Common myeloid progenitor, CD34-positive (primary cell): ENCODE data around the gene SUGCT.

Experiments used
- CTCF ChIA-PET: fragments of 350-600 bp; sonication (Branson Sonifier 250); formaldehyde crosslinking; loops from one replicate; lab custom pipeline; 2021; ENCODE audit warnings: antibody characterized with exemption; lab: Charles Lee
- POLR2A ChIA-PET: fragments of 350-600 bp; sonication (Branson Sonifier 250); formaldehyde crosslinking; loops from one replicate; lab custom pipeline; 2021; ENCODE audit warnings: antibody characterized with exemption; lab: Charles Lee
- DNase-seq, 3 donors: peaks; one replicate each; pipeline versions ENCODE4 v3.0.0 to v3.0.0-alpha.2; 2013
- H3K27ac ChIP-seq, 2 experiments: 1 replicate in 1 of 2; 2 replicates in 1 of 2; pipeline ENCODE4 v1.7.0; 2013; ENCODE audit warnings: inconsistent platforms in 2 of 2, low read length in 2 of 2, mild to moderate bottlenecking in 2 of 2, low read depth in 1 of 2, moderate library complexity in 1 of 2; ENCODE audit not compliant: severe bottlenecking in 2 of 2, insufficient read depth in 1 of 2, poor library complexity in 1 of 2
- H3K27me3 ChIP-seq, 5 experiments: replicated peaks in 2 of 5; 1 replicate in 3 of 5; 2 replicates in 2 of 5; pipeline versions ENCODE4 v1.6.1 to v1.7.0; 2013; ENCODE audit warnings: low read length in 4 of 5, mild to moderate bottlenecking in 2 of 5, moderate library complexity in 2 of 5, inconsistent platforms in 1 of 5; ENCODE audit not compliant: insufficient read depth in 5 of 5, control insufficient read depth in 4 of 5
- H3K36me3 ChIP-seq, 4 experiments: 1 replicate in 2 of 4; 2 replicates in 2 of 4; pipeline versions ENCODE4 v1.6.1 to v1.7.0; 2013; ENCODE audit warnings: low read length in 3 of 4, control low read depth in 1 of 4, mild to moderate bottlenecking in 1 of 4; ENCODE audit not compliant: control insufficient read depth in 4 of 4, insufficient read depth in 4 of 4
- H3K4me1 ChIP-seq, 4 experiments: 1 replicate in 3 of 4; 2 replicates in 1 of 4; pipeline versions ENCODE4 v1.6.1 to v1.7.1; 2013; ENCODE audit warnings: low read length in 3 of 4, mild to moderate bottlenecking in 3 of 4, control low read depth in 1 of 4, inconsistent platforms in 1 of 4, moderate library complexity in 1 of 4; ENCODE audit not compliant: control insufficient read depth in 4 of 4, insufficient read depth in 4 of 4; ENCODE audit errors: control extremely low read depth in 1 of 4
- H3K4me3 ChIP-seq, 7 experiments: 1 replicate in 4 of 7; 2 replicates in 3 of 7; pipeline versions ENCODE4 v1.5.1 to v1.7.0; 2013; ENCODE audit warnings: mild to moderate bottlenecking in 7 of 7, low read length in 6 of 7, moderate library complexity in 6 of 7, inconsistent platforms in 2 of 7, low read depth in 2 of 7, control low read depth in 1 of 7; ENCODE audit not compliant: insufficient read depth in 4 of 7, control insufficient read depth in 1 of 7; ENCODE audit errors: extremely low read depth in 1 of 7
- H3K9me3 ChIP-seq, 5 experiments: 1 replicate in 4 of 5; 2 replicates in 1 of 5; pipeline versions ENCODE4 v1.6.1 to v1.7.1; 2013; ENCODE audit warnings: low read length in 4 of 5, mild to moderate bottlenecking in 2 of 5, inconsistent platforms in 1 of 5, low read depth in 1 of 5, moderate library complexity in 1 of 5; ENCODE audit not compliant: control insufficient read depth in 4 of 5, insufficient read depth in 2 of 5; ENCODE audit errors: control extremely low read depth in 1 of 5
- WGBS: methylation state at CpG from one replicate; pipeline ENCODE4 v1.1.5; 2013; ENCODE audit not compliant: insufficient coverage; 5-methylcytosine and 5-hydroxymethylcytosine counted together

SUGCT gene

DNA sequence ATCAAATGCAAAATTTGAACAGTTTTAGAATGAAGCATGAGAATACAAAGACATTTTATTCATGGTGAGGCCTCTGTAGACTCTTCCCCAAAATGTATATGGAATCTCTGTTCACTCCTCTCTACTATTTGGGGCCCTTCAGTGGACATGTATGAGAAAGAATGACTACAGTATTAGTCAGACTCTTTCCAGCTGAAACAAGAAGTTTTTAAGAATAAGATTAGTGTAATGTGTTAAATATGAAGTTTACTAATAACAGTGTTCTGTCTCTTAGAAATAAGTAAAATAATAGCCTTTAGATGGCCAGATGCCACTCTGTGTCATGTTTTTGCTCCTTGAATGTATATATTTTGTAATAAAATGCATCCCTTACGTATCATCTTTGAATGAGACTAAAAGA lies 585.6 kb downstream of the SUGCT start:
- no peaks in the 10 kb centered on the region for H3K4me1 ChIP-seq
- no peak overlapping the region for H3K27ac ChIP-seq
- no CpG with 5 or more reads among the region's 1 CpG for WGBS
- DNase-seq = no peak
- POLR2A ChIA-PET = no interaction called here
- CTCF ChIA-PET = no interaction called here
- no peak overlapping the region for H3K4me3 ChIP-seq
- peaks cover 0 to 2% (median 0%) of the 10 kb centered on the region in 5 experiments for H3K9me3 ChIP-seq
- peaks cover 0 to 5% (median 0%) of the 10 kb centered on the region in 5 experiments for H3K27me3 ChIP-seq
- H3K36me3 ChIP-seq = no peaks in the 10 kb centered on the region

DNA sequence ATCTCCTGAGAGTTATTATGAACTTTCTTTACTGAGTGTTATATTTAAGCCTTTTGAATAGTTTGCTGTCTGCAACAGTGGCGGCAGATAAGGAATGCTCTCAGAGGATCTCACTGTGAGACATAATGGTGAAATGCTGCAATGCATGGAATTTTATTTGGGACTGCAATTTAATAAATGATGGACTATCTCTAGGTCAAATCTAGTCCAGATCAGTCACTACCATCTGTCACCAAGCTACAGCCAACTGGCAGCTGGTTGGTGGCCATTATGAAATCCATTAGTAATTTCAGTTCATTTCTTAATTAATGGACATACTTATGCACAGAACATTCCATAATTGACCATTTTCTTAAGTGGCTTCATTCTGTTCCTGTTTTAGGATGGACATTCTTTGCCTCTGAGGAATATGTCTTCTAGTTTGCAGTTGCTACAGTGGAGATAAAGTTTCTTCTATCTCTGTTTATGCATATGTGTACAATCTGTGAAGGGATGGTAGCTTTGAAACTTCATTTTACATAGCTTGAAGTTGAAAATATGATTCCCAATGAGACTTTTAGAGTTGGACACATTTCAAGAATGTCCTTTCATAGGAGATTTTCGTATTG lies 586.6 kb downstream of the SUGCT start:
- Histone ChIP-seq H3K4me1 (no peaks in the 10 kb centered on the region), H3K36me3 (no peaks in the 10 kb centered on the region), H3K9me3 (peaks cover 0 to 2% (median 0%) of the 10 kb centered on the region in 5 experiments), H3K4me3 (no peak overlapping the region), H3K27ac (no peak overlapping the region), H3K27me3 (peaks cover 0 to 5% (median 0%) of the 10 kb centered on the region in 5 experiments)
- ChIA-PET POLR2A (no interaction called here), CTCF (no interaction called here)
- 100% methylated on average over 1 of the region's 2 CpGs for WGBS
- DNase-seq = no peak

DNA sequence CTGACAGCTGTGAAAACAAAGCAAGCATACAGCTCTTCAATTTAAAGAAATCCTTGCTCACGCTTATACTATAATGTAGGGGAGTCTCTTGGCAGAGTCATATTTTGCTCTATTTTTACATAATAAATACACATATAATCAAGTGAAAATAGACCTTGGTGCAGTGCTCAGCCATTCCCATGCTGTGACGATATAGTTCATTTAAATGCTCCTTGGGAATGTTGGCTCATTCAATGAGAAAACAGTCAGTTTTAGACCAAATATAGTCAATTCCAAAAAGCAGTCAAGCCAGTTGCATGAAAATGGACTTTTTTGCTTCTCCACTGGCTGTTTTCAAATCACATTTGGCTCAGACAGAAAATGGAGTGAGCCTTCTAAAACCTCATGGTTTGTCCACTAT lies 587.4 kb downstream of the SUGCT start:
- ChIA-PET POLR2A (no interaction called here), CTCF (no interaction called here)
- H3K36me3 ChIP-seq = no peaks in the 10 kb centered on the region
- H3K4me1 ChIP-seq = no peaks in the 10 kb centered on the region
- no peak for DNase-seq
- no peak overlapping the region for H3K4me3 ChIP-seq
- no peak overlapping the region for H3K27ac ChIP-seq
- peaks cover 0 to 11% (median 0%) of the 10 kb centered on the region in 5 experiments for H3K27me3 ChIP-seq
- H3K9me3 ChIP-seq = peaks cover 0 to 2% (median 0%) of the 10 kb centered on the region in 5 experiments
- 100% methylated on average over 1 of the region's 2 CpGs for WGBS

DNA sequence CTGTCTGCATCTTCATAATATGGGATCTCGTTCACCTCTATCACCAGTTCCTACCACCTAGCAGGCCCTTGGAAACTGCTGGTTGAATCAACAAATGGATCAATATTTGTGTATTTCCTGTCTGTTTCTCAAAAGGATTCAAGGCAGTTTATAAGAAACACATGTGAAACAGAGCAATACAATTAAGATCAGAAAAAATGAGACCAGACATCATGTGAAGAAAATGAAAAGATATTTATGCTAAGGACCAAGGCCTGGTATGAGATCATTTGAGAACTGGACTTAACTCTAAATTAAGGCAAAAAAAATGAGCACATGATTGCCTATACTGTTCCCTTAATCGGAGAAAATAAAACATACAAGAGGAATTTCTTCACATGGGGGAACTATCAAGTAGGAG lies 589.0 kb downstream of the SUGCT start:
- H3K36me3 ChIP-seq = no peaks in the 10 kb centered on the region
- ChIA-PET CTCF (no interaction called here), POLR2A (no interaction called here)
- no peaks in the 10 kb centered on the region for H3K9me3 ChIP-seq
- 100% methylated on average over 1 of the region's 2 CpGs for WGBS
- H3K27me3 ChIP-seq = peaks cover 0 to 13% (median 0%) of the 10 kb centered on the region in 5 experiments
- no peak overlapping the region for H3K27ac ChIP-seq
- no peak for DNase-seq
- no peaks in the 10 kb centered on the region for H3K4me1 ChIP-seq
- H3K4me3 ChIP-seq = no peak overlapping the region

DNA sequence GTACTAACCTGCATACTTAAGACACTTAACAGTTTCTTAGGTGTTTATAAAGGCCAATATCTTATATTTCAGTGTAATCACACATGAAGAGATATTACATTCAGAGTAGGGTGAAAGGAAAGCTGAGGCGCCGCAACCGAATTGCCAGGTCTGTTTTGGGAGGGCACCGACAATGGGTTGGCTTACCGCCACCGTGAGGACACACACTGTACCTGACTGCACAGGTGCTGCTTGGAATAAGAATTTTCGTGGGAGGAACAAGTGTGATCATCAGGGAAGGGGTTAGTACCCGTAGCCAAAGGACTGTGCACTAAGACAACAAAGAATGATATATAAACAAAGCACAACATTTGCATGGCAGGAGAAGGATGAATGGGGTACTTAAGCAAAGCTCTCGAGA lies 591.8 kb downstream of the SUGCT start:
- POLR2A ChIA-PET = no interaction called here
- 96% methylated on average over 6 of the region's 9 CpGs for WGBS

DNA sequence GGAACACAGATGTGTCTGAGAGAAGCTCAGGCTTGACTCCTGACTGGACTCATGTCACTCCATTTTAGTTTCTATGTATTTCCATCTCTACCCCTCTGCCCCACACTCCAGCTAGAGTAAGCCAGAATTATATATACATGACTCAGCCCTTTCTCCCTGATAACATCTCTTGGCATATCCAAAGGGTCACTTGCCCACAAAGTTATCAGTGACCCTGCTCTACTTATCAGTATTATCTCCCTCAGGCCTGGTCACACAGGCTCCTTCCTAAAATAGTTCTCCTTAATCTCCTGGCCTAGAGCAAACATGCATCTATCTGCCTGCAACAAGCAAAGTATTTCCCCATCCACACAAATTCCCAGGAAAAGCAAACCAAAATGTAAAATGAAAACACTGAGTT lies 598.3 kb downstream of the SUGCT start:
- H3K36me3 ChIP-seq = no peaks in the 10 kb centered on the region
- H3K4me3 ChIP-seq = no peak overlapping the region
- CTCF ChIA-PET = interaction anchor here (1.3 kb wide), 1 partner anchor 501 kb away, joined by 5 read pairs; no protein-coding TSS in a partner anchor
- POLR2A ChIA-PET = no interaction called here
- H3K9me3 ChIP-seq = peaks cover 0 to 10% (median 3%) of the 10 kb centered on the region in 5 experiments
- DNase-seq = peak; percentile 9 to 43 (median 29)
- H3K27me3 ChIP-seq = peaks cover 0 to 26% (median 4%) of the 10 kb centered on the region in 5 experiments
- peaks cover 7 to 28% (median 21%) of the 10 kb centered on the region in 4 experiments for H3K4me1 ChIP-seq
- H3K27ac ChIP-seq = no peak overlapping the region

More for the DNA sequence above, 591.8 kb downstream of the SUGCT start:
- Histone ChIP-seq H3K4me3 (no peak overlapping the region), H3K9me3 (peaks cover 0 to 2% (median 0%) of the 10 kb centered on the region in 5 experiments), H3K27ac (no peak overlapping the region), H3K27me3 (peaks cover 0 to 33% (median 5%) of the 10 kb centered on the region in 5 experiments), H3K4me1 (no peaks in the 10 kb centered on the region), H3K36me3 (no peaks in the 10 kb centered on the region)
- CTCF ChIA-PET = interaction anchor here (0.9 kb wide), 1 partner anchor 47 kb away, joined by 3 read pairs; no protein-coding TSS in a partner anchor
- no peak for DNase-seq

DNA sequence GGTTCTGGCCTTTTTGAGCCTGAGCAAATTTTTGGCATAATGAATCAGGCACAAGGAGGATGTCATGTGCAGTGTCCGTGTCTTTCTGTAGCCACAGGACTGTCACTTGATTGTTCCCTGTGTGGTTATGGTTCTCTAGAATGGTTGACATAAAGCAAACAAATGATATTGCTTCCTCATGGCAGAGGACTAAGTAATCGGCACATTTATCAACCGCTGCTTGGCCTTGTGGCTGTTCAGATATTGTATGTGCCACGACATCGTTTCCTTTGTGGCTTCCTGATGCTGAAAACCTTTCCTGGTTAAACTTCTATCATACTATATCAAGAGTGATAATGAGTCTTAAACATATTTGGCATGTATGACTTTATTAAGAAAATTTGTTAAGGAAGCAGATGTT lies 598.8 kb downstream of the SUGCT start:
- WGBS = 0% methylated on average over 4 of the region's 5 CpGs
- H3K36me3 ChIP-seq = no peaks in the 10 kb centered on the region
- peaks cover 0 to 10% (median 3%) of the 10 kb centered on the region in 5 experiments for H3K9me3 ChIP-seq
- peak overlapping the region in 1 of 7 experiments; percentile 25 for H3K4me3 ChIP-seq
- peak; percentile 86 to 94 (median 91) for DNase-seq
- ChIA-PET CTCF (interaction anchor here (1.3 kb wide), 1 partner anchor 501 kb away, joined by 5 read pairs; no protein-coding TSS in a partner anchor), POLR2A (no interaction called here)
- peaks cover 7 to 28% (median 21%) of the 10 kb centered on the region in 4 experiments for H3K4me1 ChIP-seq
- no peak overlapping the region for H3K27ac ChIP-seq
- H3K27me3 ChIP-seq = peaks cover 0 to 26% (median 4%) of the 10 kb centered on the region in 5 experiments
